LNCaP clone FGC (cell line): ENCODE measurements around the gene GMDS.
A peak's percentile ranks its signal among the peaks of the same experiment; 100 is the strongest.

Experiments used
- DNase-seq: peaks from one replicate; pipeline ENCODE4 v3.0.0-alpha.2; 2011; ENCODE audit warnings: low read depth
- H3K4me3 ChIP-seq: 2 replicates; pipeline ENCODE4 v1.5.1; 2011; ENCODE audit warnings: mild to moderate bottlenecking, low read depth, low read length, control low read depth
- CTCF ChIP-seq: IDR thresholded peaks from 2 replicates; pipeline ENCODE4 v1.5.1; 2012; ENCODE audit warnings: mild to moderate bottlenecking; ENCODE audit not compliant: control insufficient read depth, insufficient read depth; ENCODE audit errors: extremely low read depth

GMDS gene

GRCh38 chr6:2242311-2242710 is 3.1 kb downstream of the GMDS start:
- DNase-seq: no peak
- no peak overlapping the region for H3K4me3 ChIP-seq
- TF ChIP-seq CTCF: no peak

- no peak for TF ChIP-seq CTCF
- DNase-seq: no peak
- no peak overlapping the region for H3K4me3 ChIP-seq
These were observed 4.4 kb downstream of the GMDS start for GRCh38 chr6:2240961-2241360.

GRCh38 chr6:2237001-2237400 is 8.4 kb downstream of the GMDS start:
- TF ChIP-seq CTCF: no peak
- no peak overlapping the region for H3K4me3 ChIP-seq
- peak; percentile 80 for DNase-seq

- peak; percentile 80 for DNase-seq
- H3K4me3 ChIP-seq: no peak overlapping the region
- TF ChIP-seq CTCF: no peak
These were observed 9.5 kb downstream of the GMDS start for GRCh38 chr6:2235777-2236495.

GRCh38 chr6:2232445-2232844 is 13.0 kb downstream of the GMDS start:
- no peak overlapping the region for H3K4me3 ChIP-seq
- DNase-seq: no peak
- no peak for TF ChIP-seq CTCF

- no peak for TF ChIP-seq CTCF
These were observed 14.0 kb downstream of the GMDS start for GRCh38 chr6:2231438-2231837.

More at GRCh38 chr6:2231438-2231837, 14.0 kb downstream of the GMDS start:
- H3K4me3 ChIP-seq: no peak overlapping the region
- DNase-seq: no peak
